NAMALWA (cell line): Measurements from ENCODE around the gene CYP4X1.
"Not testable (repeated sequence)": the region's sequence is repeated elsewhere in the genome, so short reads cannot be mapped to it uniquely, and the experiment has no call there.

Experiments used
- DNase-seq: peaks from one replicate; pipeline ENCODE4 v3.0.0-alpha.2; 2015; ENCODE audit warnings: low spot score

The CYP4X1 gene

DNA sequence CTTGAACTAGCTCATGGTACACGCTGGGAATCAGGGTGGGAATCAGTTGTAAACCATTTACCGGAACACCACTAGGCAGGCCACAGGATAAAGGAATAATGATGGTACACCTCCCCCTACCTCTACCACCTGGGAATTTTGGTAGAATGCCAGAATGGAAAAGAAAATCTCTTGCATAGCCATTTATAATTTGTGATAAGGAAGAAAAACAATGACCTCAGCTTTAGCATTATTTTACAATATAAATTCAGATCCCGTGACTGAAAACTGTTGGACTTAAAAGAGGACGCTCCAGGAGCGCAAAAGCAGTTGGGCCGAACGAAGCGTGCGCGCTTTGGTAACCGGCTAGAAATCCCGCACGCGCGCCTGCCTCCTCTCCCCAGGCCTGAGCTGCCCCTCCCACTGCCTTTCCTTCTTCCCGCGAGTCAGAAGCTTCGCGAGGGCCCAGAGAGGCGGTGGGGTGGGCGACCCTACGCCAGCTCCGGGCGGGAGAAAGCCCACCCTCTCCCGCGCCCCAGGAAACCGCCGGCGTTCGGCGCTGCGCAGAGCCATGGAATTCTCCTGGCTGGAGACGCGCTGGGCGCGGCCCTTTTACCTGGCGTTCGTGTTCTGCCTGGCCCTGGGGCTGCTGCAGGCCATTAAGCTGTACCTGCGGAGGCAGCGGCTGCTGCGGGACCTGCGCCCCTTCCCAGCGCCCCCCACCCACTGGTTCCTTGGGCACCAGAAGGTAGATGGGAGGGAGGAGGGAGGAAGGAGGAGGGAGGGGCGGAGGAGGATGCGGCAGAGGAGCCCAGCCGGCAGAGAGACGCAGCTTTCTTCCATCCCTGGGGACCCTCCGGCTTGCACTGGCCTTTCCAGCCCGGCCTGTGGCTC, at the start of gene CYP4X1:
Gene CYP4X1 (plus strand): TSS at position 402 of the 873 bp plus-strand sequence. CDS start 149 bp downstream, at position 551.
- no peak for DNase-seq

- DNase-seq = no peak
Observed at GRCh38 chr1:46983166-46983829, 40.2 kb upstream of the CYP4X1 start.

- no peak for DNase-seq
Observed at GRCh38 chr1:46983830-46984586, 39.5 kb upstream of the CYP4X1 start.

DNA sequence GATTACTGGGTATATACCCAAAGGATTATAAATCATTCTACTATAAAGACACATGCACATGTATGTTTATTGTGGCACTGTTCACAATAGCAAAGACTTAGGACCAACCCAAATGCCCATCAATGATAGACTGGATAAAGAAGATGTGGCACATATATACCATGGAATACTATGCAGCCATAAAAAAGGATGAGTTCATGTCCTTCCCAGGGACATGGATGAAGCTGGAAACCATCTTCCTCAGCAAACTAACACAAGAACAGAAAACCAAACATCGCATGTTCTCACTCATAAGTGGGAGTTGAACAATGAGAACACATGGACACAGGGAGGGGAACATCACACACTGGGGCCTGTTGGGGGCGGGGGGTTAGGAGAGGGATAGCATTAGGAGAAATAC, 32.9 kb upstream of the CYP4X1 start:
- not testable (repeated sequence) for DNase-seq

DNA sequence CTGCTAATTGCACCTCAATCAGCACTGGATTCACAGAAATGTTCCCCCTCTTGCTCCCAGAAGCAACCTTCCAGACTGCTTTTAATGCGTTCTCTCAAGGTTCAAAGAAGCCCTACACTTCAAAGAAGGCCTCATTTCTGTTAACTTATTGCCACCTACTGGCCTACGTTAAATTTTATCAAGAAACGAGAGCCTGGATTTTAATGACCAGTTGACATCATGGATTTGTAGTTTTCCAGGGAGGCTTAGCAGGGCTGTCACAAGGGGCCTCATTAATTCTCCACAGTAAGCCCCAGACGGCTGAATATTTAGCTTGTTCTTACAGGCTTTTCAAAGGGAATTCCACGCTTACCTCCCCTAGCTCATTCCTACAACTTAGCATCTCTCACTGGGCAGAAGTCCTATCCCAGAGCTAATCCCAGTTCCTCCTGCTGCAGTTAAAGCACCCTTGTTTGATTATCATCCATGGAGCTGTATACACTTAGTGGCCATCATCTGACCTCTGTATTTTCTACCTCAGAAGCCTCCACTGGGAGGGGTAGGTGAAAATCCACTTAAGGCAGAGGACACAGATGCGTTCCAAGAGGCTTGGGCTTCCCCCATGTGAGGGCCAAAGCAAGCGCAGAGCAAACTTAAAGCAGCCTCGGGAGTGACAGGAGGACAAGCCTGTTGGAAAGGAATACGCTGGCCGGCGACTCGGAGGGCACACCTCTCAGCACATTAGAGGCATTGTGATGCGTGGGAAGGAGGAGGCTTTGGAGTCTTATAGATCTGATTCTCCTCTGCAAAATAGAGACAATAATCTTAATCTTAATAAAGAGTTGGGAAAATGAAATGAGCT, 32.2 kb upstream of the CYP4X1 start:
- DNase-seq = peak; percentile 19

DNA sequence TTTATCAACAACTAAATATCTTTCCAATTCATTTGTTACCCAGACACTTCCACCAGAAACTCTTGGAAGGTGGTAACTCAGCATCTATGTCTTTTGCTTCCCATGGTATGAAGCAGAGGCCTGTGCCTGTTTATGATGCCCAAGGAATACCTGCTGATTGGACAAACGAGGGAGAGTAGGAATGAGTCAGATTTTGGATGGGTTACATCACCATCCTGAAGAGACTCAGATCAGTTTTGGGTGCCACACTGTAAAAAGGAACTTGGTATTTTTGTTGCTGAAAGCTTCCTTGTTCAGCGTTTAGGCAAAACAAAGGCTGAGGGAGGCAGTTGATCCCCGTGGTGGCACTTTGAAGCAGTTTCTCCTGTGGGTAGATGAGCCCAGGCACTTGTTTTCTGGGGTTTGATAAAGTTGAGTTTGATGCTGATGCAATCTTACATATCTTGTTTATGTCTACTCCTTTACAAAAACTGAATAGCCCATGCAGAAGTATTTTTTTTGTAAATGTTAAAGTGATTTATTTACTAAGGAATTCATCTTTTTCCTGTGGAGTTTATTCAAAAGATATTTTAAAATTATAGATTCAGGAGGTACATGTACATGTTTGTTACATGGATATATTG, 26.7 kb upstream of the CYP4X1 start:
- DNase-seq = no peak

DNA sequence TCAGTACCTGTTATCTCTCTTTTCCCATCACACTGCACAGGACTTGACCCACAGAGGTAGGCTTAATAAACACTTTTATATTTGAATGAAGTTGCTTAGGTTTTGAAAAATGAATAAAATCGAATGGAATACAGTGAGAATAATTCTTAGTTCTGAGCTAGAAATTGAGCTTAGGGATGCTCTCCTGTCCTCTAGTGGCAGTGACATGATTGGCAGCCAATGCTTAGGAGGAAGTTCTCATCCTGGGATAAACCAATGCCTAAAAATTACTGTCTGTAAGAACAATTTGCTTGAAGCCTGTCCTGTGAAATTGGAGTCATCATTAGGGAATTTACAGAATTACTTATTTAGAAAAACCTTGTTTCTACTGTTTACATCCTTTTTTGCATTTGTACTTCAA, 21.3 kb upstream of the CYP4X1 start:
- no peak for DNase-seq

- DNase-seq = no peak
Observed at GRCh38 chr1:47003896-47004403, 19.5 kb upstream of the CYP4X1 start.

- not testable (repeated sequence) for DNase-seq
Observed at GRCh38 chr1:47006437-47006836, 17.0 kb upstream of the CYP4X1 start.

GRCh38 chr1:47013293-47013692, 10.2 kb upstream of the CYP4X1 start:
- DNase-seq = no peak

DNA sequence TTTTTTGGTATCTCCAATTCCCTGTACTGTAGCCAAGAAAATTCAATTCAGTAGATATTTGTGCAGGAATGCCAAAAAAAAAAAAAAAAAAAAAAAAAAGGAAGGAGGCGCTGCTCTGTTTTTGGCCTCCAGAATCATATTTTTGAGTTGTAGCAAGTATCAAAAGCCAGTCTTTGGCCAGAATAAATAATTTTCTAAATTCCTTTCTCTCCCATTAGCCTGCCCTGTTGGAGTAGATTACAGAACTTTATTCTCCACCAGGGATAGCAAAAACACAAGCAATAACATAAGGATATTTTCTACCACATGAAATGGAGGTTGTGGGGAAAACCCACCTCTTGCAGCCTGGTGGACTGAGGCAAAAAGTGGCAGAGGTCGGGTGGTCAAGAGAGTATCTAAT, 2.4 kb upstream of the CYP4X1 start:
- DNase-seq = no peak

DNA sequence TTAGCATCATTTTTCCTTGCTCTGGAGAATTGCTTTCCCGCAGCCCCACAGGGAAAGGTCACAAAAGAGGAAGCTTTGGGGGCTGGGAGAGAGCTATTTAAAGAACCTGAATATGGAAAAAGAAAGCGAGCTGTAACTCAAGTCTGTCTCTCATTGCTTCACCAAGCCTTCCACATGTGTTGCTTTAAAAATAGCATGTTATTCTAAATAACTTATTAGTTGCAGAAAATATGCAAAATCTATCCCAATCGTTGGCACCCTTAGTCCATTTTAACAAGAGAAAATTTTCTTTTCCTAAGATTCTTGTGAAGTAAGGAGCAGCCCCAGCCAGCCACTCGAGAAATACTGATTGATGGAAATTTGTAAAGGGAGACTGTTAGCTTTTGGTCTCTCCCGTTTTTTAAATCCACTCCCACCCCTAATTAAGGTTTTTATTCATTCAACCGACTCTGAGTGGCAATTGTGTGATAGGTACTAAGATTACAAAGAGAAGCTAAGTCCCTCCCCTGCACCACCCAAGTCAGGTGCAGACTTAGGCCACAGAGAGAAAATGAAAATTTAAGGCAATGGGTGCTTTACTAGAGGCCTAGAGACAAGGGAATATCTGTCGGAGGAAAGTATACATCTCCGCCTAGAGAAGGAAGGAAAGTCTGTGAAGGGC, 802 bp downstream of the CYP4X1 start:
- DNase-seq = no peak

DNA sequence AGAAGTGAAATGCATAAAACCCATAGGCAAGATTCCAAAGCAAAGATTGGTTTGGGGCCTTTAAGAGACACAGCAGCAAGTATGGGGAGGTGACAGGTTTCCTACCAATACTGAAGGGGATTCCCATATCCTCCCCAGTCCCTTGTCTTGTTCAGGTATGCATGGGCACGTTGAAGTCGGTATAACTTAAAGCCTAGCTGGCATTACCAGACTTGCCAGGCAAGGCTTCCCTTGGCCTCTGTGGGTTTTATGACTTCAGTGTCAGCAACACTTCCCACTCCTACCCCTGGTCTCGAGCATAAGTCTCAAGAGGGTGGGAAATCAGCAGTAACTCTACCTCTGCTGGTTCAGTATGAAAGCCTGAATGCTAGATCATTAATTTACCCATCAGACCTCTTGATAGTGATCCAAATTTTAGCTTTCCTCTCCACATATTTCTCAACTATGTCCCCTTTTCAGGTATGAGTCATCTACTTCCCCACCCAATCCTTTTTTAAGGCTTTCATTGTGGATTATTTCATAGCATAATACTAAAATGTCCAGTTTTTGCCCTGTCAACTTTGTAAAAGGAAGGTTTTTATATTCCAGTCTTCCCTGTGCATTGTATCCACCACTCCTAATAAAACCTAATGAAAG, 6.8 kb downstream of the CYP4X1 start:
- no peak for DNase-seq

GRCh38 chr1:47031059-47031458, 7.6 kb downstream of the CYP4X1 start:
- DNase-seq = no peak

GRCh38 chr1:47031585-47031984, 8.1 kb downstream of the CYP4X1 start:
- DNase-seq = no peak

- no peak for DNase-seq
Observed at GRCh38 chr1:47036764-47037163, 13.3 kb downstream of the CYP4X1 start.

- DNase-seq = no peak
Observed at GRCh38 chr1:47059376-47059775, 35.9 kb downstream of the CYP4X1 start.

- no peak for DNase-seq
Observed at GRCh38 chr1:47067097-47067594, 43.7 kb downstream of the CYP4X1 start, which contains the start of gene CYP4Z1. TSS of gene CYP4Z1 (plus strand) at chr1:47067231. CDS start at chr1:47067491, 260 bp downstream.

- DNase-seq = not testable (repeated sequence)
Observed at GRCh38 chr1:47069080-47069479, 45.6 kb downstream of the CYP4X1 start.

DNA sequence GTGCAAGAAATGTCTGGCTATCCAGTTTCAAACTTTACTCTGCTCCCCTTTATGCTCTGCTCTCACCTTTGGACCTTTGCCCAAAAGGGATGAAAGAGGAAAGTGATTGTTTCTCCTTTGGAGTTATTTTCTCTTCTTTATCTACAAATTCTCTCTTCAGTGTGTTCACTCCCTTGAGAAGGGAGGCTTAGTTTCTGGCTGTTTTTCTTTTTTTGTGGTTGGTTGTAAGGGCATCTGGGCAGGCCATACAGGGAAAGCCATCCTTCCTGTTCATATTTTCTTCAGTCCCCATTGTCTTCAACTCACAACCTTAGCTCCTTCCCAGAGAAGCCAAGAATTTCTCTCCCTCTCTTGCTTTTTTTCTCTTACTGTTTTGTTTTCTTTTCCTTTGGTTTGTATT, 46.0 kb downstream of the CYP4X1 start:
- not testable (repeated sequence) for DNase-seq
